ENCODE data around the gene TMEM35B. TPM values are rescaled to one million over a fixed set of nuclear protein-coding genes. Genes with fewer than 3 reads are reported as not detected.

The TMEM35B gene
- total and polyA plus RNA-seq, 4 donors, result 31.3 to 68.4 (median 42.9) TPM

DNA sequence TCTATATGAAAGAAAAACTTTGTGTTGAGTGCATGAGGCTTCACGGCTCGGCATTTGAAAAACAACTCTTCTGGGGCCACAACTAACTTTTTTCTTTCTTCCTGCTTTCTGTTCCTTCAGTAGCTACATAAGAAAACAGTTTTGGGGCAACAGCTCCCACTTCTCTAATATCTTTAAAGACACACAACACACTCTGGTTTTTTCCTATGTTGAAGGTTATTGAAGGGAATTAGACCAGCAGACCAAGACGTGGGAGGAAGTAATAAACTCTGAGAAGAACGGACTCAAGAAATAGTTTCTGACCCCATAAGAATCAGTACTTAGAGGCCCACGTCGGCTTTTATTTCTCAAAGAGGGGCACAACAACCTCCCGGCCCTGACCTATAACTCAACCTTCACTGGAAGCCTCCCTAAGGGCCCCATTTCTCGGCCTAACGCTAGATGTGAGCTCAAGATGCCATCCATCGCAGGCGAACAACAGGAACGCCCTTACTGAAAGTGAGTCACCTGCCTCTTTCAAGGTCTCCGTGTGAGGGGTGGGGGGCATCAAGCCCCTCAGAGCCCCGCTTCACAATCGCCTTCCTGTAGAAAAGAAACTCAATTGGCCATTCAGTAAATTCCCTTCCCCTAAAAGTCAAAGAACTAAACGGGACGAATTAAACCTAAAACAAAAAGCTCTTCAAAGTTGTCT lies 45.8 kb upstream of the TMEM35B start:
- H3K4me1 ChIP-seq (ENCODE audit: control insufficient read depth in 5 of 5, insufficient read depth in 5 of 5, low read length in 5 of 5), result peaks cover 0 to 12% (median 5%) of the 10 kb centered on the region in 5 donors
- DNase-seq (peak in 2 of 3 donors; percentile 19 to 37), ATAC-seq (ENCODE audit: insufficient read depth, low FRiP score) (peak; percentile 29)
- TF ChIP-seq, protein P1, sequence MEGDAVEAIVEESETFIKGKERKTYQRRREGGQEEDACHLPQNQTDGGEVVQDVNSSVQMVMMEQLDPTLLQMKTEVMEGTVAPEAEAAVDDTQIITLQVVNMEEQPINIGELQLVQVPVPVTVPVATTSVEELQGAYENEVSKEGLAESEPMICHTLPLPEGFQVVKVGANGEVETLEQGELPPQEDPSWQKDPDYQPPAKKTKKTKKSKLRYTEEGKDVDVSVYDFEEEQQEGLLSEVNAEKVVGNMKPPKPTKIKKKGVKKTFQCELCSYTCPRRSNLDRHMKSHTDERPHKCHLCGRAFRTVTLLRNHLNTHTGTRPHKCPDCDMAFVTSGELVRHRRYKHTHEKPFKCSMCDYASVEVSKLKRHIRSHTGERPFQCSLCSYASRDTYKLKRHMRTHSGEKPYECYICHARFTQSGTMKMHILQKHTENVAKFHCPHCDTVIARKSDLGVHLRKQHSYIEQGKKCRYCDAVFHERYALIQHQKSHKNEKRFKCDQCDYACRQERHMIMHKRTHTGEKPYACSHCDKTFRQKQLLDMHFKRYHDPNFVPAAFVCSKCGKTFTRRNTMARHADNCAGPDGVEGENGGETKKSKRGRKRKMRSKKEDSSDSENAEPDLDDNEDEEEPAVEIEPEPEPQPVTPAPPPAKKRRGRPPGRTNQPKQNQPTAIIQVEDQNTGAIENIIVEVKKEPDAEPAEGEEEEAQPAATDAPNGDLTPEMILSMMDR (IDR thresholded peaks at IDR 0.05; ENCODE audit: control extremely low read depth, extremely low read depth), result no peak
- H3K9ac ChIP-seq (ENCODE audit: insufficient read depth in 1 of 2, low read length in 2 of 2), result peak overlapping the region; percentile 85 to 88
- peak overlapping the region; percentile 87 to 88 for H3K27ac ChIP-seq (ENCODE audit: low read depth in 1 of 2, low read length in 1 of 2)
- H3K4me3 ChIP-seq, result peak overlapping the region; percentile 64
- H3K36me3 ChIP-seq (ENCODE audit: control insufficient read depth in 4 of 4, insufficient read depth in 4 of 4, low read length in 4 of 4), result peaks cover 0 to 5% (median 3%) of the 10 kb centered on the region in 4 donors
- H3K27me3 ChIP-seq (ENCODE audit: control insufficient read depth in 3 of 3, insufficient read depth in 3 of 3, low read length in 2 of 3), result no peaks in the 10 kb centered on the region
- H3K9me3 ChIP-seq (ENCODE audit: control insufficient read depth in 4 of 4, insufficient read depth in 3 of 4, low read length in 3 of 4), result peaks cover 0 to 8% (median 2%) of the 10 kb centered on the region in 4 donors
- 2 to 7% methylated on average over 17 of the region's 17 CpGs for WGBS, 2 donors

- Histone ChIP-seq H3K4me1 (ENCODE audit: control insufficient read depth in 5 of 5, insufficient read depth in 5 of 5, low read length in 5 of 5) (peaks cover 0 to 12% (median 5%) of the 10 kb centered on the region in 5 donors), H3K27ac (ENCODE audit: low read depth in 1 of 2, low read length in 1 of 2) (peak overlapping the region in 1 of 2 donors; percentile 12), H3K36me3 (ENCODE audit: control insufficient read depth in 4 of 4, insufficient read depth in 4 of 4, low read length in 4 of 4) (peaks cover 0 to 5% (median 3%) of the 10 kb centered on the region in 4 donors), H3K9me3 (ENCODE audit: control insufficient read depth in 4 of 4, insufficient read depth in 3 of 4, low read length in 3 of 4) (peaks cover 0 to 8% (median 2%) of the 10 kb centered on the region in 4 donors), H3K9ac (ENCODE audit: insufficient read depth in 1 of 2, low read length in 2 of 2) (peak overlapping the region in 1 of 2 donors; percentile 88), H3K4me3 (no peak overlapping the region), H3K27me3 (ENCODE audit: control insufficient read depth in 3 of 3, insufficient read depth in 3 of 3, low read length in 2 of 3) (no peaks in the 10 kb centered on the region)
- no peak for DNase-seq
- WGBS, 2 donors, result 43 to 71% methylated on average over 5 of the region's 5 CpGs
- TF ChIP-seq, protein P1 (IDR thresholded peaks at IDR 0.05; ENCODE audit: control extremely low read depth, extremely low read depth), result no peak
- no peak for ATAC-seq (ENCODE audit: insufficient read depth, low FRiP score)
Observed at GRCh38 chr1:35030338-35030737, 45.2 kb upstream of the TMEM35B start.

- Histone ChIP-seq H3K27ac (ENCODE audit: low read depth in 1 of 2, low read length in 1 of 2) (no peak overlapping the region), H3K36me3 (ENCODE audit: control insufficient read depth in 4 of 4, insufficient read depth in 4 of 4, low read length in 4 of 4) (peaks cover 0 to 7% (median 4%) of the 10 kb centered on the region in 4 donors), H3K9me3 (ENCODE audit: control insufficient read depth in 4 of 4, insufficient read depth in 3 of 4, low read length in 3 of 4) (peaks cover 0 to 8% (median 2%) of the 10 kb centered on the region in 4 donors), H3K27me3 (ENCODE audit: control insufficient read depth in 3 of 3, insufficient read depth in 3 of 3, low read length in 2 of 3) (no peaks in the 10 kb centered on the region), H3K4me3 (no peak overlapping the region), H3K4me1 (ENCODE audit: control insufficient read depth in 5 of 5, insufficient read depth in 5 of 5, low read length in 5 of 5) (peaks cover 0 to 12% (median 5%) of the 10 kb centered on the region in 5 donors), H3K9ac (ENCODE audit: insufficient read depth in 1 of 2, low read length in 2 of 2) (no peak overlapping the region)
- TF ChIP-seq, protein P1 (IDR thresholded peaks at IDR 0.05; ENCODE audit: control extremely low read depth, extremely low read depth), result no peak
- ATAC-seq (ENCODE audit: insufficient read depth, low FRiP score) (no peak), DNase-seq (no peak)
Observed at GRCh38 chr1:35029761-35030160, 44.6 kb upstream of the TMEM35B start.

Data from lung (tissue), 12 donors.